B cell (primary cell): Measurements from ENCODE around the gene NBL1. TPM values are rescaled to one million over a fixed set of nuclear protein-coding genes. Genes with fewer than 3 reads are reported as not detected.

Source experiments
- ATAC-seq: fragments of 200-7000 bp; cut with Tn5 transposase; one replicate; pipeline ENCODE4 v1.10.0; 2021; ENCODE audit warnings: low read depth, mild to moderate bottlenecking, moderate number of reproducible peaks, moderate library complexity
- CTCF ChIA-PET: fragments of 350-600 bp; sonication (Branson Sonifier 250); formaldehyde crosslinking; loops from one replicate; lab custom pipeline; 2021; ENCODE audit warnings: antibody characterized with exemption, inconsistent platforms; lab: Charles Lee
- POLR2A ChIA-PET: fragments of 350-600 bp; sonication (Branson Sonifier 250); formaldehyde crosslinking; loops from one replicate; lab custom pipeline; 2021; ENCODE audit warnings: antibody characterized with exemption; lab: Charles Lee
- DNase-seq: peaks from one replicate; pipeline ENCODE4 v3.0.0; 2013
- H2AFZ ChIP-seq: 2 replicates; pipeline ENCODE4 v1.6.1; 2012; ENCODE audit warnings: mild to moderate bottlenecking, low read depth, low read length; ENCODE audit not compliant: insufficient read depth, poor library complexity, severe bottlenecking
- H3K27ac ChIP-seq, 2 donors: 1 replicate in 1 of 2; 2 replicates in 1 of 2; pipeline ENCODE4 v1.5.1; 2012 to 2013; ENCODE audit warnings: low read length in 2 of 2, mild to moderate bottlenecking in 2 of 2, moderate library complexity in 1 of 2
- H3K27me3 ChIP-seq, 4 experiments: fragments of 200-600 bp in 1 of 4; sonication (generic) in 1 of 4; replicated peaks in 1 of 4; 1 replicate in 2 of 4; 2 replicates in 2 of 4; pipeline versions ENCODE4 v1.6.1 to v1.7.0; 2013 to 2016; ENCODE audit warnings: low read length in 3 of 4, mild to moderate bottlenecking in 2 of 4, mixed read lengths in 1 of 4, moderate library complexity in 1 of 4; ENCODE audit not compliant: insufficient read depth in 4 of 4, control insufficient read depth in 3 of 4; ENCODE audit errors: control extremely low read depth in 1 of 4
- H3K36me3 ChIP-seq, 2 experiments: replicated peaks in 1 of 2; 1 replicate in 1 of 2; 2 replicates in 1 of 2; pipeline versions ENCODE4 v1.6.1 to v1.7.1; 2013; ENCODE audit warnings: low read length in 1 of 2; ENCODE audit not compliant: insufficient read depth in 2 of 2, control insufficient read depth in 1 of 2; ENCODE audit errors: control extremely low read depth in 1 of 2, extremely low read depth in 1 of 2
- H3K4me1 ChIP-seq, 2 donors: fragments of 200-600 bp in 1 of 2; sonication (generic) in 1 of 2; 1 replicate in 1 of 2; 2 replicates in 1 of 2; pipeline versions ENCODE4 v1.5.1 to v1.6.1; 2013 to 2017; ENCODE audit warnings: low read length in 2 of 2; ENCODE audit not compliant: control insufficient read depth in 2 of 2, insufficient read depth in 2 of 2
- H3K4me2 ChIP-seq: replicated peaks from 2 replicates; pipeline ENCODE3; 2012; ENCODE audit warnings: mild to moderate bottlenecking, low read depth, low read length; ENCODE audit not compliant: poor library complexity, severe bottlenecking
- H3K4me3 ChIP-seq, 5 experiments: fragments of 200-600 bp in 1 of 5; sonication (generic) in 1 of 5; 1 replicate in 3 of 5; 2 replicates in 2 of 5; pipeline versions ENCODE4 v1.5.1 to v1.7.0; 2011 to 2016; ENCODE audit warnings: low read length in 4 of 5, mild to moderate bottlenecking in 4 of 5, low read depth in 2 of 5, control low read depth in 1 of 5, moderate library complexity in 1 of 5; ENCODE audit not compliant: insufficient read depth in 1 of 5; ENCODE audit errors: control extremely low read depth in 1 of 5, extremely low read depth in 1 of 5
- H3K79me2 ChIP-seq: fragments of 200-600 bp; sonication (generic); one replicate; pipeline ENCODE4 v1.6.0; 2016; ENCODE audit warnings: low read length; ENCODE audit not compliant: control insufficient read depth, insufficient read depth
- H3K9ac ChIP-seq: fragments of 200-600 bp; sonication (generic); 2 replicates; pipeline ENCODE4 v1.6.1; 2017; ENCODE audit warnings: mild to moderate bottlenecking, low read length, moderate library complexity
- H3K9me3 ChIP-seq, 3 donors: one replicate each; pipeline versions ENCODE4 v1.6.1 to v1.7.1; 2013; ENCODE audit warnings: low read length in 2 of 3; ENCODE audit not compliant: control insufficient read depth in 2 of 3, insufficient read depth in 1 of 3; ENCODE audit errors: control extremely low read depth in 1 of 3
- H4K20me1 ChIP-seq: 2 replicates; pipeline ENCODE4 v1.6.0; 2012; ENCODE audit warnings: mild to moderate bottlenecking, low read length; ENCODE audit not compliant: insufficient read depth, control insufficient read depth, poor library complexity, severe bottlenecking
- H3K27ac Mint-ChIP-seq: one replicate; pipeline ENCODE4 v1.8.0; 2021; ENCODE audit warnings: mixed read lengths
- H3K27me3 Mint-ChIP-seq: one replicate; pipeline ENCODE4 v1.8.0; 2021; ENCODE audit warnings: mixed read lengths
- H3K4me1 Mint-ChIP-seq: one replicate; pipeline ENCODE4 v1.8.0; 2021; ENCODE audit warnings: mixed read lengths
- H3K4me3 Mint-ChIP-seq: one replicate; pipeline ENCODE4 v1.8.0; 2021; ENCODE audit warnings: mixed read lengths
- H3K9me3 Mint-ChIP-seq: one replicate; pipeline ENCODE4 v1.8.0; 2022; ENCODE audit warnings: mixed read lengths; ENCODE audit not compliant: insufficient read depth
- CTCF ChIP-seq: fragments of 200-600 bp; IDR thresholded peaks from one replicate; pipeline ENCODE4 v1.8.0; 2022; ENCODE audit warnings: antibody characterized with exemption, mild to moderate bottlenecking
- EZH2 ChIP-seq: IDR thresholded peaks from 2 replicates; pipeline ENCODE4 v1.6.1; 2012; ENCODE audit warnings: borderline replicate concordance, low read depth, mild to moderate bottlenecking, moderate library complexity, low read length; ENCODE audit not compliant: insufficient read depth, poor library complexity, severe bottlenecking
- WGBS: methylation state at CpG from one replicate; pipeline ENCODE4 v1.1.5; 2013; ENCODE audit warnings: missing lambda C conversion rate; ENCODE audit not compliant: insufficient coverage; 5-methylcytosine and 5-hydroxymethylcytosine counted together
- intact Hi-C: fragments of 100-400 bp; cut with micrococcal nuclease; formaldehyde crosslinking; loops from one replicate; pipeline ENCODE4 v1.10.0; 2022
- polyA plus RNA-seq: library from polyadenylated mRNA; depleted of rRNA; stranded (reverse); fragments of >200 nt; gene quantifications from 2 replicates; pipeline ENCODE4 v1.2.3, GENCODE V29; 2012
- total RNA-seq, 2 donors: library from RNA; stranded (reverse); fragments of 120-200 nt in 1 of 2; gene quantifications; 1 replicate in 1 of 2; 2 replicates in 1 of 2; pipeline versions ENCODE4 v1.2.3 to v1.2.4, GENCODE V29; 2013 to 2022

NBL1 gene
- total and polyA plus RNA-seq, 2 donors (not counting 1 experiment from before 2014, with no cell fraction given): 0.74 to 0.97 TPM

GRCh38 chr1:19630720-19631395 is 13.3 kb upstream of the NBL1 start:
- Mint-ChIP-seq H3K27ac (no peak overlapping the region), H3K4me1 (no peaks in the 10 kb centered on the region), H3K27me3 (no peaks in the 10 kb centered on the region), H3K4me3 (no peak overlapping the region), H3K9me3 (no peaks in the 10 kb centered on the region)
- intact Hi-C loops: no loop called here
- H3K27me3 ChIP-seq: no peaks in the 10 kb centered on the region
- H3K9ac ChIP-seq: no peak overlapping the region
- H3K36me3 ChIP-seq: peaks cover 4 to 35% of the 10 kb centered on the region in 2 experiments
- H3K4me1 ChIP-seq: no peaks in the 10 kb centered on the region
- ChIA-PET POLR2A (no interaction called here), CTCF (interaction anchor here (1.1 to 2.1 kb wide), 5 partner anchors 20 to 289 kb away, joined by 3 to 6 read pairs (median 3); no protein-coding TSS in a partner anchor)
- no peaks in the 10 kb centered on the region for H4K20me1 ChIP-seq
- no peak overlapping the region for H2AFZ ChIP-seq
- H3K79me2 ChIP-seq: no peaks in the 10 kb centered on the region
- DNase-seq (no peak), ATAC-seq (no peak)
- H3K27ac ChIP-seq: no peak overlapping the region
- H3K4me3 ChIP-seq: no peak overlapping the region
- no peaks in the 10 kb centered on the region for H3K9me3 ChIP-seq
- 100% methylated on average over 1 of the region's 6 CpGs for WGBS
- H3K4me2 ChIP-seq: no peak overlapping the region
- TF ChIP-seq CTCF (no peak), EZH2 (no peak)

- ChIA-PET POLR2A (no interaction called here), CTCF (interaction anchor here (1.5 kb wide), 1 partner anchor 290 kb away, joined by 3 read pairs; no protein-coding TSS in a partner anchor)
- Histone ChIP-seq H3K4me2 (no peak overlapping the region), H4K20me1 (no peaks in the 10 kb centered on the region), H3K4me1 (no peaks in the 10 kb centered on the region), H3K36me3 (peaks cover 0 to 22% of the 10 kb centered on the region in 2 experiments), H3K4me3 (no peak overlapping the region), H3K27ac (no peak overlapping the region), H3K9ac (no peak overlapping the region), H3K27me3 (no peaks in the 10 kb centered on the region), H3K79me2 (no peaks in the 10 kb centered on the region), H3K9me3 (no peaks in the 10 kb centered on the region), H2AFZ (no peak overlapping the region)
- Mint-ChIP-seq H3K4me3 (no peak overlapping the region), H3K4me1 (no peaks in the 10 kb centered on the region), H3K9me3 (no peaks in the 10 kb centered on the region), H3K27me3 (no peaks in the 10 kb centered on the region), H3K27ac (no peak overlapping the region)
- ATAC-seq: no peak
- WGBS: no CpG with 5 or more reads among the region's 2 CpGs
- intact Hi-C loops: no loop called here
- DNase-seq: no peak
- TF ChIP-seq CTCF: no peak
- TF ChIP-seq EZH2: no peak
Observed at GRCh38 chr1:19632211-19632610, 11.9 kb upstream of the NBL1 start.
